ENCODE measurements around the gene FZR1. TPM values are rescaled to one million over a fixed set of nuclear protein-coding genes. Genes with fewer than 3 reads are reported as not detected.
A peak's percentile ranks its signal among the peaks of the same experiment; 100 is the strongest.

The FZR1 gene
- total and polyA plus RNA-seq, 2 of the 13 experiments (the other 11 are each of a cell fraction or from before 2014, with no cell fraction given), result 29.0 to 30.8 TPM

DNA sequence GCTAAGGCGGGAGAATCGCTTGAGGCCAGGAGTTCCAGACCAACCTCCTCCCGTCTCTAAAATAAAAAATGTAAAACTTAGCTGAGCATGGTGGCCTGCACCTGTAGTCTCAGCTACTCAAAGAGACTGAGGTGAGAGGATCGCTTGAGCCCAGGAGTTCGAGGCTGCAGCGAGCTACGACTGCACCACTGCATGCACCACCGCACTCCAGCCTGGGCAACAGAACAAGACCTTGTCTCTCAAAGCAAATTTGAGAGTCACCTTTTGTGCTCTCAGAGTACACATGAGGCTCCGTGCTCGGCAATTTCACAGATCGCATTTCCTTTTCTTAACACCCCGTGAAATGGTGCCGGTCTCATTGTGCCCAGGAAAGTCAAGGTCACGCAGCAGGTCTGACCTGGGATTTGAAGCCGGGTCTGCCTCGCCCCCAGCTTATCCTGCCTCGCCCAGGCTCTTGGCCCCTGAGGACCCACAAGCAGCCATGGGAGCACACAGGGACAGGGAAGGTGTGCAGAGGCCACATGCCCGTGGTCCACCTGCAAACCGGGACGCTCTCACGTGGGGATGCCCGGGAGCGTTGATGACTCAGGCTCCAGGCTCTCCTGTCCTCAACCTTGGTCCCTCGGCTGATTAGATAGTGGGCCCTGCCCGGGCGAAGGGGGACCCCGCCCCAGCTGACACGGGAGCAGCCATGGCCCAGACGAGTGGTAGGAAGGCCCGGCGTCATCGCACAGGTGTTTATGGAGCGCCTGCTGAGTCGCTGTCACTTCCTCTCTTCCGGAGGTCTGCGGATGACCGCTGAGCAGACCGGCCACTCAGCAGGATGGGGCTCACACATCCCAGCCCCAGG, 24.6 kb upstream of the FZR1 start (continued):
- peak; percentile 91; the same call in 1 of the 2 replicates for TF ChIP-seq ZIK1 (CRISPR knock-in tag; IDR thresholded peaks at IDR 0.05; ENCODE audit: borderline replicate concordance, low read depth)
- no peak for TF ChIP-seq RFX1 (IDR thresholded peaks at IDR 0.05)
- TF ChIP-seq ZNF138 (CRISPR knock-in tag; IDR thresholded peaks at IDR 0.05; ENCODE audit: low read depth), result no peak
- peak; percentile 39; the same call in 1 of the 2 replicates for TF ChIP-seq ZNF431 (CRISPR knock-in tag; IDR thresholded peaks at IDR 0.05; ENCODE audit: borderline replicate concordance, low read depth)
- no peak for TF ChIP-seq EZH2 (conservative IDR thresholded peaks at IDR 0.05; ENCODE audit: low read depth, low read length)
- TF ChIP-seq, protein P1, sequence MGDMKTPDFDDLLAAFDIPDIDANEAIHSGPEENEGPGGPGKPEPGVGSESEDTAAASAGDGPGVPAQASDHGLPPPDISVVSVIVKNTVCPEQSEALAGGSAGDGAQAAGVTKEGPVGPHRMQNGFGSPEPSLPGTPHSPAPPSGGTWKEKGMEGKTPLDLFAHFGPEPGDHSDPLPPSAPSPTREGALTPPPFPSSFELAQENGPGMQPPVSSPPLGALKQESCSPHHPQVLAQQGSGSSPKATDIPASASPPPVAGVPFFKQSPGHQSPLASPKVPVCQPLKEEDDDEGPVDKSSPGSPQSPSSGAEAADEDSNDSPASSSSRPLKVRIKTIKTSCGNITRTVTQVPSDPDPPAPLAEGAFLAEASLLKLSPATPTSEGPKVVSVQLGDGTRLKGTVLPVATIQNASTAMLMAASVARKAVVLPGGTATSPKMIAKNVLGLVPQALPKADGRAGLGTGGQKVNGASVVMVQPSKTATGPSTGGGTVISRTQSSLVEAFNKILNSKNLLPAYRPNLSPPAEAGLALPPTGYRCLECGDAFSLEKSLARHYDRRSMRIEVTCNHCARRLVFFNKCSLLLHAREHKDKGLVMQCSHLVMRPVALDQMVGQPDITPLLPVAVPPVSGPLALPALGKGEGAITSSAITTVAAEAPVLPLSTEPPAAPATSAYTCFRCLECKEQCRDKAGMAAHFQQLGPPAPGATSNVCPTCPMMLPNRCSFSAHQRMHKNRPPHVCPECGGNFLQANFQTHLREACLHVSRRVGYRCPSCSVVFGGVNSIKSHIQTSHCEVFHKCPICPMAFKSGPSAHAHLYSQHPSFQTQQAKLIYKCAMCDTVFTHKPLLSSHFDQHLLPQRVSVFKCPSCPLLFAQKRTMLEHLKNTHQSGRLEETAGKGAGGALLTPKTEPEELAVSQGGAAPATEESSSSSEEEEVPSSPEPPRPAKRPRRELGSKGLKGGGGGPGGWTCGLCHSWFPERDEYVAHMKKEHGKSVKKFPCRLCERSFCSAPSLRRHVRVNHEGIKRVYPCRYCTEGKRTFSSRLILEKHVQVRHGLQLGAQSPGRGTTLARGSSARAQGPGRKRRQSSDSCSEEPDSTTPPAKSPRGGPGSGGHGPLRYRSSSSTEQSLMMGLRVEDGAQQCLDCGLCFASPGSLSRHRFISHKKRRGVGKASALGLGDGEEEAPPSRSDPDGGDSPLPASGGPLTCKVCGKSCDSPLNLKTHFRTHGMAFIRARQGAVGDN (CRISPR knock-in tag; IDR thresholded peaks at IDR 0.05), result peak; percentile 100
- TF ChIP-seq RARA (CRISPR knock-in tag; IDR thresholded peaks at IDR 0.05), result peak; percentile 50; the same call in 1 of the 2 replicates
- TF ChIP-seq ZNF225 (CRISPR knock-in tag; IDR thresholded peaks at IDR 0.05), result 0 out of 2 replicates have a peak, but pooled peaks have one; percentile 52
- peak; percentile 76; the same call in 1 of the 2 replicates for TF ChIP-seq SAFB2 (CRISPR knock-in tag; IDR thresholded peaks at IDR 0.05; ENCODE audit: borderline replicate concordance, low read depth)
- no peak for TF ChIP-seq FOXM1 (CRISPR knock-in tag; IDR thresholded peaks at IDR 0.05)
- peak; percentile 33; the same call in 1 of the 2 replicates for TF ChIP-seq ZFP82 (CRISPR knock-in tag; IDR thresholded peaks at IDR 0.05; ENCODE audit: borderline replicate concordance)
- peak; percentile 88 for TF ChIP-seq TOPORS (CRISPR knock-in tag; IDR thresholded peaks at IDR 0.05)
- TF ChIP-seq MTF1 (CRISPR knock-in tag; IDR thresholded peaks at IDR 0.05), result no peak
- no peak for TF ChIP-seq SIX1 (CRISPR knock-in tag; IDR thresholded peaks at IDR 0.05; ENCODE audit: borderline replicate concordance)
- no peak for TF ChIP-seq ZNF720 (CRISPR knock-in tag; IDR thresholded peaks at IDR 0.05)
- TF ChIP-seq, protein P2, sequence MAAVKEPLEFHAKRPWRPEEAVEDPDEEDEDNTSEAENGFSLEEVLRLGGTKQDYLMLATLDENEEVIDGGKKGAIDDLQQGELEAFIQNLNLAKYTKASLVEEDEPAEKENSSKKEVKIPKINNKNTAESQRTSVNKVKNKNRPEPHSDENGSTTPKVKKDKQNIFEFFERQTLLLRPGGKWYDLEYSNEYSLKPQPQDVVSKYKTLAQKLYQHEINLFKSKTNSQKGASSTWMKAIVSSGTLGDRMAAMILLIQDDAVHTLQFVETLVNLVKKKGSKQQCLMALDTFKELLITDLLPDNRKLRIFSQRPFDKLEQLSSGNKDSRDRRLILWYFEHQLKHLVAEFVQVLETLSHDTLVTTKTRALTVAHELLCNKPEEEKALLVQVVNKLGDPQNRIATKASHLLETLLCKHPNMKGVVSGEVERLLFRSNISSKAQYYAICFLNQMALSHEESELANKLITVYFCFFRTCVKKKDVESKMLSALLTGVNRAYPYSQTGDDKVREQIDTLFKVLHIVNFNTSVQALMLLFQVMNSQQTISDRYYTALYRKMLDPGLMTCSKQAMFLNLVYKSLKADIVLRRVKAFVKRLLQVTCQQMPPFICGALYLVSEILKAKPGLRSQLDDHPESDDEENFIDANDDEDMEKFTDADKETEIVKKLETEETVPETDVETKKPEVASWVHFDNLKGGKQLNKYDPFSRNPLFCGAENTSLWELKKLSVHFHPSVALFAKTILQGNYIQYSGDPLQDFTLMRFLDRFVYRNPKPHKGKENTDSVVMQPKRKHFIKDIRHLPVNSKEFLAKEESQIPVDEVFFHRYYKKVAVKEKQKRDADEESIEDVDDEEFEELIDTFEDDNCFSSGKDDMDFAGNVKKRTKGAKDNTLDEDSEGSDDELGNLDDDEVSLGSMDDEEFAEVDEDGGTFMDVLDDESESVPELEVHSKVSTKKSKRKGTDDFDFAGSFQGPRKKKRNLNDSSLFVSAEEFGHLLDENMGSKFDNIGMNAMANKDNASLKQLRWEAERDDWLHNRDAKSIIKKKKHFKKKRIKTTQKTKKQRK (IDR thresholded peaks at IDR 0.05; ENCODE audit: low read length), result no peak
- TF ChIP-seq ELF3 (CRISPR knock-in tag; IDR thresholded peaks at IDR 0.05), result peak; percentile 71
- TF ChIP-seq RARG (CRISPR knock-in tag; IDR thresholded peaks at IDR 0.05; ENCODE audit: low read depth), result no peak
- peak; percentile 94 for TF ChIP-seq ZNF678 (CRISPR knock-in tag; IDR thresholded peaks at IDR 0.05)
- peak; percentile 66 for TF ChIP-seq SAP130 (CRISPR knock-in tag; IDR thresholded peaks at IDR 0.05; ENCODE audit: low read depth)

Measured in HepG2 (cell line).